Tibial nerve (tissue), 4 donors: ENCODE results near the gene SFT2D3. TPM values are rescaled to one million over a fixed set of nuclear protein-coding genes. Genes with fewer than 3 reads are reported as not detected.

Experiments
- DNase-seq, 2 donors: peaks; one replicate each; pipeline ENCODE4 v3.0.0-alpha.2; 2019; ENCODE audit warnings: low spot score in 2 of 2
- H3K27ac ChIP-seq, 4 donors: fragments of 200-600 bp; sonication (generic) in 3 of 4; one replicate each; pipeline ENCODE4 v1.5.1; 2017 to 2019; ENCODE audit warnings: mild to moderate bottlenecking in 1 of 4
- H3K27me3 ChIP-seq, 2 donors: fragments of 200-600 bp; sonication (generic) in 1 of 2; one replicate each; pipeline versions ENCODE4 v1.5.1 to v1.6.0; 2017 to 2019
- H3K36me3 ChIP-seq, 3 donors: fragments of 200-600 bp; sonication (generic); one replicate each; pipeline ENCODE4 v1.5.1; 2018 to 2019
- H3K4me1 ChIP-seq, 4 donors: fragments of 200-600 bp; sonication (generic) in 3 of 4; one replicate each; pipeline ENCODE4 v1.5.1; 2017 to 2019
- H3K4me3 ChIP-seq, 4 donors: fragments of 200-600 bp; sonication (generic) in 3 of 4; one replicate each; pipeline ENCODE4 v1.5.1; 2017 to 2019; ENCODE audit warnings: mild to moderate bottlenecking in 1 of 4, moderate library complexity in 1 of 4
- H3K9me3 ChIP-seq, 4 donors: fragments of 200-600 bp; sonication (generic) in 3 of 4; one replicate each; pipeline ENCODE4 v1.5.1; 2017 to 2019
- CTCF ChIP-seq, 5 experiments: fragments of 200-600 bp in 3 of 5; fragments of 450-650 bp in 2 of 5; sonication (generic) in 3 of 5; IDR thresholded peaks; one replicate each; pipeline ENCODE4 v1.5.1; 2016 to 2019; ENCODE audit warnings: antibody characterized with exemption in 5 of 5, mild to moderate bottlenecking in 3 of 5, moderate library complexity in 2 of 5
- EP300 ChIP-seq, 2 donors: sonication (generic); formaldehyde crosslinking; IDR thresholded peaks; one replicate each; pipeline ENCODE4 v1.6.1; 2017; ENCODE audit warnings: antibody characterized with exemption in 2 of 2, mild to moderate bottlenecking in 1 of 2
- POLR2A ChIP-seq, 2 donors: fragments of 450-650 bp; IDR thresholded peaks; one replicate each; pipeline ENCODE4 v1.6.1; 2017; ENCODE audit warnings: antibody characterized with exemption in 2 of 2, mild to moderate bottlenecking in 2 of 2, moderate library complexity in 2 of 2
- WGBS, 2 donors: methylation state at CpG; one replicate each; pipeline ENCODE4 v1.1.5; 2018; 5-methylcytosine and 5-hydroxymethylcytosine counted together
- total RNA-seq, 4 donors: library from RNA; depleted of rRNA; stranded (reverse); fragments of >200 nt; gene quantifications; one replicate each; pipeline ENCODE4 v1.1.0, GENCODE V29; 2016

Gene SFT2D3
- total RNA-seq, 4 donors from 2014 or later: 10.7 to 13.6 (median 12.4) TPM

GRCh38 chr2:127679680-127680361 is 21.5 kb upstream of the SFT2D3 start:
- H3K4me1 ChIP-seq: peaks cover 0 to 42% (median 11%) of the 10 kb centered on the region in 4 donors
- 94% methylated on average over 15 of the region's 15 CpGs for WGBS, 2 donors
- no peak for DNase-seq
- H3K4me3 ChIP-seq: no peak overlapping the region
- no peak overlapping the region for H3K27ac ChIP-seq
- H3K27me3 ChIP-seq: no peaks in the 10 kb centered on the region
- TF ChIP-seq EP300 (IDR thresholded peaks at IDR 0.05) (no peak), CTCF (IDR thresholded peaks at IDR 0.05) (no peak), POLR2A (IDR thresholded peaks at IDR 0.05) (no peak)
- H3K36me3 ChIP-seq: no peaks in the 10 kb centered on the region
- H3K9me3 ChIP-seq: no peaks in the 10 kb centered on the region

- no peak for DNase-seq
- Histone ChIP-seq H3K27me3 (no peaks in the 10 kb centered on the region), H3K27ac (peak overlapping the region in 1 of 4 donors; percentile 65), H3K4me1 (peaks cover 0 to 35% (median 10%) of the 10 kb centered on the region in 4 donors), H3K4me3 (peak overlapping the region in 1 of 4 donors; percentile 38), H3K36me3 (no peaks in the 10 kb centered on the region), H3K9me3 (no peaks in the 10 kb centered on the region)
- TF ChIP-seq CTCF (IDR thresholded peaks at IDR 0.05): no peak
- TF ChIP-seq POLR2A (IDR thresholded peaks at IDR 0.05): no peak
- no peak for TF ChIP-seq EP300 (IDR thresholded peaks at IDR 0.05)
- WGBS, 2 donors: 83 to 90% methylated on average over 10 to 19 of the region's 19 CpGs
Measured at GRCh38 chr2:127680706-127681287, 20.5 kb upstream of the SFT2D3 start.

- no peaks in the 10 kb centered on the region for H3K27me3 ChIP-seq
- TF ChIP-seq CTCF (IDR thresholded peaks at IDR 0.05) (no peak), POLR2A (IDR thresholded peaks at IDR 0.05) (no peak), EP300 (IDR thresholded peaks at IDR 0.05) (no peak)
- peak overlapping the region in 3 of 4 donors; percentile 13 to 38 (median 26) for H3K4me3 ChIP-seq
- 5 to 45% methylated on average over 13 of the region's 25 CpGs for WGBS, 2 donors
- peaks cover 0 to 29% (median 7%) of the 10 kb centered on the region in 4 donors for H3K4me1 ChIP-seq
- peak overlapping the region; percentile 6 to 65 (median 34) for H3K27ac ChIP-seq
- H3K9me3 ChIP-seq: no peaks in the 10 kb centered on the region
- no peaks in the 10 kb centered on the region for H3K36me3 ChIP-seq
- DNase-seq: no peak
Measured at GRCh38 chr2:127681288-127681804, 20.0 kb upstream of the SFT2D3 start.

GRCh38 chr2:127681976-127682857 is 19.1 kb upstream of the SFT2D3 start:
- H3K27ac ChIP-seq: no peak overlapping the region
- H3K27me3 ChIP-seq: no peaks in the 10 kb centered on the region
- peaks cover 0 to 22% (median 7%) of the 10 kb centered on the region in 4 donors for H3K4me1 ChIP-seq
- no peaks in the 10 kb centered on the region for H3K9me3 ChIP-seq
- H3K4me3 ChIP-seq: no peak overlapping the region
- TF ChIP-seq POLR2A (IDR thresholded peaks at IDR 0.05): no peak
- H3K36me3 ChIP-seq: no peaks in the 10 kb centered on the region
- no peak for DNase-seq
- WGBS, 2 donors: 78 to 82% methylated on average over 6 of the region's 6 CpGs

GRCh38 chr2:127683056-127683455 is 18.2 kb upstream of the SFT2D3 start:
- H3K27ac ChIP-seq: no peak overlapping the region
- H3K36me3 ChIP-seq: no peaks in the 10 kb centered on the region
- no peaks in the 10 kb centered on the region for H3K27me3 ChIP-seq
- H3K9me3 ChIP-seq: no peaks in the 10 kb centered on the region
- peaks cover 0 to 22% (median 7%) of the 10 kb centered on the region in 4 donors for H3K4me1 ChIP-seq
- no peak for DNase-seq
- no peak for TF ChIP-seq CTCF (IDR thresholded peaks at IDR 0.05)
- TF ChIP-seq POLR2A (IDR thresholded peaks at IDR 0.05): no peak
- no peak for TF ChIP-seq EP300 (IDR thresholded peaks at IDR 0.05)
- no peak overlapping the region for H3K4me3 ChIP-seq
